ENCODE results near the gene KIRREL3.

DNA sequence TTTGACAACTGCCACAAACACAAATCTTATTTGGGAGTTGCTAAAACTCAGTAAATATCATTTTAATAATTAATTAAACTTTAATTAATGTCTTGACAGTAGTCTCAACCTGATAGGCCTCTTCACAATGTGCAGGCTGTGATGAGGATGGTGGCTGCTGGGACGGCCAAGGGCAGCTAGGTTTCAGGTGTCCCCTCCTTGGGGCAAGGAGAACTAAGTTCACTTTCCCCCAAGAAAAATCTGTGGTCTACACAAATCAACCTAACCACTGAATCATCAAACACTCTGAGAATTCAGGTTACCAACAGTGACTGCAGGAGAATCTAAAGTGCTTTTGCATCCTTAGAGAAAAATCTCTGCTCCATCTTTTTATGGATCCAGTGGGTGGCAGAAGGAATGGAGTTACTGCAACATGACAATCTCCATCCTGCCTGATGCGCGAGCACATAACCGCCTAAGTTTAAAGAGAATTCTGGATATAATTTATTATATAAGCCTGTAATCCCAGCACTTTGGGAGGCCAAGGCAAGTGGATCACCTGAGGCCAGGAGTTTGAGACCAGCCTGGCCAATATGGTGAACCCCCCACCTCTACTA lies 289.7 kb downstream of the KIRREL3 start:
- TF ChIP-seq, protein P1, sequence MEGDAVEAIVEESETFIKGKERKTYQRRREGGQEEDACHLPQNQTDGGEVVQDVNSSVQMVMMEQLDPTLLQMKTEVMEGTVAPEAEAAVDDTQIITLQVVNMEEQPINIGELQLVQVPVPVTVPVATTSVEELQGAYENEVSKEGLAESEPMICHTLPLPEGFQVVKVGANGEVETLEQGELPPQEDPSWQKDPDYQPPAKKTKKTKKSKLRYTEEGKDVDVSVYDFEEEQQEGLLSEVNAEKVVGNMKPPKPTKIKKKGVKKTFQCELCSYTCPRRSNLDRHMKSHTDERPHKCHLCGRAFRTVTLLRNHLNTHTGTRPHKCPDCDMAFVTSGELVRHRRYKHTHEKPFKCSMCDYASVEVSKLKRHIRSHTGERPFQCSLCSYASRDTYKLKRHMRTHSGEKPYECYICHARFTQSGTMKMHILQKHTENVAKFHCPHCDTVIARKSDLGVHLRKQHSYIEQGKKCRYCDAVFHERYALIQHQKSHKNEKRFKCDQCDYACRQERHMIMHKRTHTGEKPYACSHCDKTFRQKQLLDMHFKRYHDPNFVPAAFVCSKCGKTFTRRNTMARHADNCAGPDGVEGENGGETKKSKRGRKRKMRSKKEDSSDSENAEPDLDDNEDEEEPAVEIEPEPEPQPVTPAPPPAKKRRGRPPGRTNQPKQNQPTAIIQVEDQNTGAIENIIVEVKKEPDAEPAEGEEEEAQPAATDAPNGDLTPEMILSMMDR (conservative IDR thresholded peaks at IDR 0.05), result no peak
- TF ChIP-seq ZFX (IDR thresholded peaks at IDR 0.05), result no peak
